H54 (cell line): ENCODE data around the gene PIK3R1.
A peak's percentile ranks its signal among the peaks of the same experiment; 100 is the strongest.

Source experiments
- DNase-seq: peaks from one replicate; pipeline ENCODE4 v3.0.0; 2011; ENCODE audit warnings: low spot score, mixed read lengths; ENCODE audit not compliant: insufficient read length
- FAIRE-seq: peaks from 3 replicates; lab custom pipeline; 2011; peaks lifted over from hg19 to GRCh38; lab: Jason Lieb, UNC
- POLR2A ChIP-seq: IDR thresholded peaks from 2 replicates; pipeline ENCODE4 v1.6.1; 2011; ENCODE audit warnings: low read depth, mild to moderate bottlenecking, low read length

Gene PIK3R1

DNA sequence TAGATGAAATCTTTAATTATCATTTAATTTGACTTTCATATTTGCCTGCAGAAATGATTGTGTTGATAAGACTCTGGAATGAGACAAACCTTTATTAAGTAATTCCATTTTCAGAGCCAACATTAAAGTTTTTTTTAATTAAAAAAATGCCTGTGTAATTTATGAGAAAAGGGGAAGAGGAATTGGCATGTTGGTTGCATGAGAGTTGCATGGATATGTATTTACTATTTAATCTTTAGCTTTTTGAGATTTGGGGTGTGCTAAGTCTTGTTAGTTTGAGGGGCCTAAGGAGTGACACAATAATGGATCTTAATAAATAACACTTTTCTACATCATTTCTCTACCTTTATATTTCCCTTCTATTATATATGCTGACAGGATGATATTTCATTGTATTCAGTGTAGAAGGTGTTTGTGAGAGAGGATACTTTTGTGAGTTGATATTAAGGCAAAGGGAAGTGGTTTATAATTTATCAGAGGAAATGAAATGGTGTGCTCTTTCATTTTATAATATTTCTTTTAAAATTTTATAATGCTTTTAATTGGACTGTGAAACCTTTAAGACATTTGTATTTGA, 54.9 kb downstream of the PIK3R1 start:
- FAIRE-seq (no peak), DNase-seq (no peak)
- TF ChIP-seq POLR2A = no peak

DNA sequence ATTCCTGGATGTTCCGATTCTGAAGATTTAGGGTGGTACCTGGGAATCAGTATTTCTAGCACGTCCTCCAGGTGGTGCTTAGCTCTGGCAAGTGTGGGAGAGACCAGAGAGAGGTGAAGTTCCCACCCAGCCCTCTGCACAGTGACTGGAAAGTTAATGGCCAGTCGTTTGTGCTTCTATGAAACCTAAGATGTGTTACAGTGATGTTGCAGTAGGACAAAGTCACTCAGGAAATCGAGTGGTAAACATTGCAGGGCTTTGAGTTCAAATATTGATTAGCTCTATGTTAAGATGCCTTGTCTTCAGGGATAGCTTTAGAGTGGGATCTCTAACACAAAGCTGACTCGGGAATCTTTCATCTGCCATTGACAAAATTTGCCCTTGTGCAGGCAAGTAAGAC, 55.6 kb downstream of the PIK3R1 start:
- no peak for TF ChIP-seq POLR2A
- FAIRE-seq (no peak), DNase-seq (no peak)

DNA sequence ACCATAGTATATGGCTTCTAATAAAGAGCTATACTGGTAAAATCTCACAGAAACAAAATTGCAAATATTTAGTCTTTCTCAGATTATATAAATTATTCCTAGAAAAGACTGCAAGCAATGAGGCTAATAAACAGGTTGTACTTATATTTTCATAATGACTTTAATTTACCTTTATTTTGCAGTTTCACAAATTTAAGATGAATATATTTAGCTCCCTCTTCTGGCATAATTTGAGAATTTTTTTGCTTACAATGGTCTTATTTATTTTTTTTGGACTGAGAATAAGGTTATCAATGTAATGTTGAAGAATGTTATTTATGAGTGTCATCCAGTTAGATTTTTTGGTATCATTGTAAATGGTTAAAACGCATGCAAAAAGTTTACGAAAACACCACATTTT, 56.7 kb downstream of the PIK3R1 start:
- FAIRE-seq (no peak), DNase-seq (no peak)
- TF ChIP-seq POLR2A = no peak

DNA sequence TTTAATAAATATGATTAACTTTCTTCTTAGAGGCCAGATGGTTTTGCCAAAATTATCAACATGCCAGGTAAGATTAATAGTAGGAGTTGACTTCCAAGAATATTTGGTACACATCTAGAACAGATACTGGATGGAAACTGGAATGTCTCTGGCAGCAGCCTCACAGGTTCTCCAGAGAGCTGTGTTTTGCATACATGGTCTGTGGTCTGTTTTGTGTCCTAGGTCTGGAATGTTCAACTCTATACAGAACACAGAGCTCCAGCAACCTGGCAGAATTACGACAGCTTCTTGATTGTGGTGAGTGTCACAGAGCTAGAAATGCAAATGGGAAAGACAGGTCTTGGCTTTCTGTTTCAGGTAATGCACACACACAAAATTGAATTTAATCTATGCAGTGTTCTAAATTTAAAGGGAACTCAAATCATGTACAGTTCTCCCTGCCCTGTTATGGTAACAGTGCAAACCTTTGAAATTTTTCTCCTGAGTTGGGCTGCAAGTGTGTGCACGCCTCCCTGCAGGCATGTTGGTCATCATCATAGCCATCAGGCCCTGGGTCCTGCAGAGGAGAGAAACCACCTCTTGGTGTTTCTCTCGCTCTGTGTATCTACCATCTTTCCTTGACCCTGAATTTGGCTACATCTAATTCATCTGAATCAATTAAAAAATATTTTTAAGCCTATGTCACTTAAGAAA, 58.3 kb downstream of the PIK3R1 start:
- no peak for DNase-seq
- no peak for TF ChIP-seq POLR2A
- FAIRE-seq = no peak

DNA sequence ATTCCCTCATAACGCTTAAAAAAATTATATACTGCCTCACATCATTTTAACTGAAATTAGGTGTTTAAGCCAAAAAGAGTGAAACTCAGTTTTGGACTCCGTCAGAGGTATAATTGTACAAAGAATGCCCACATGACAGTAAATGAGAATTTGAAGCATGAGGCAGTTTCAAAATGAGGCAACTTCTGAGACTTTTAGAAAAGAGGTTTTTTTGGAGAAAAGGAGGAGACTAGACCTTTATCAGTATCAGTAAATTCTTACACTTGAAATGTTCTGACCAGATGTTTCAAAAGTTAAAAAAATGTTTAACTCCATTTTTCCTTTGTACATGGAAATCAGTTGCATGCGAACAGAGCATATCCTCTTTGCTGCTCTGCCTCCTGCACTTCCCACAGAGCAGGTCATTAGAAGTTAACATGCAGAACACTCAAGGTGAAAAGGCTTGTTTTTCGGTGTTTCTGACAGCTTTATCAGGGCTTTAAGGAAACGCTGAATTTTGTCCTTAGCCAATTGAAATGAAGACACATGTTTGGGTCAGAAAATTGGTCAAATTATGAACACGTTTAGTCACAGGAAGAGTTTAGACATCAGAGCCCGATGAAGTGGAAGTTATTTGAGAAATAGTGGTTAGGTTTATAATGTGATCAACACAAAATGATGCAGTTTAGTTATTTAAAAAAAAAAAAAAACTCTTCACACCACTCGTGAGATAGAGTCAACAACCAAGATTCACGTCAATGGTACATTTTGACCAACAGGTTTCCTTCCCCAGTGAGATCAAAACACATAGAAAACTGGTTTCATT, 59.5 kb downstream of the PIK3R1 start:
- TF ChIP-seq POLR2A = no peak
- FAIRE-seq (no peak), DNase-seq (no peak)

DNA sequence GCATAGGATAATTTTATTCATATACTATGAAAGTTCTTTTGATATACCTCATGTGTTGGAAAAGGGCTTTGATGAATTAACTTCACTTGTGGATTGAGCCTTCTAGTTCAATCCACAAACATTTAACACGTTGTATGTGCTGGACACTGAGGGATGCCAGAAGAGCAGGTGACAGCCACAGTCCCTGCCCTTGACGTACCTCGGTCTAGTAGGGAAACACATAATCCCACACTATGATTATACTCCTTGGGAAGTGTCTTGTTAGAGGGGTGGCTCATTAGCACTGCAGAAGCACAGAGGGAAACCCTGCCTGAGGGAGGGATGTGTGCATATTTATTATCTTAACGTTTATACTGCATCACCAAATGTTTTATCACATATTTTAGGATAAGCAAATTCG, 61.2 kb downstream of the PIK3R1 start:
- no peak for TF ChIP-seq POLR2A

DNA sequence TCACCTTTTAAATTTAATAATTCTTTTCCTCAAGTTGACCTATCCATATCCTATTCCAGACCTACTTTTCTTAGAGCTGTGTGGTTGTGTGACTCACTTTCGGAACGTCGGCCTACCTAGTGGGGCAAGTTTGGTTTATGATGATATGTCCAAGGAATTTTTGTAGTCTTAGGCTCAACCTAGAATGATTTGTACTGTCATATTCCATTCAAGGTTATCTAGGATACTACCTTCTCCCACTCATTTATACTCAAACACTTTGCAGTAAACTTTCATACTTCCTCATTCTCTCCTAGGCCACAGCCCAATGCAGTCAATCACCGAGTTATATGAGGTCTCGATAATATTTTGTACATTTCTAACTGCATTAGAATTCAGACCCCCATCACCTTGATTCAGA, 61.9 kb downstream of the PIK3R1 start:
- peak; percentile 79 for FAIRE-seq
- peak; percentile 50 for DNase-seq
- TF ChIP-seq POLR2A = no peak

More for the DNA sequence above, 61.2 kb downstream of the PIK3R1 start:
- no peak for FAIRE-seq
- DNase-seq = no peak

DNA sequence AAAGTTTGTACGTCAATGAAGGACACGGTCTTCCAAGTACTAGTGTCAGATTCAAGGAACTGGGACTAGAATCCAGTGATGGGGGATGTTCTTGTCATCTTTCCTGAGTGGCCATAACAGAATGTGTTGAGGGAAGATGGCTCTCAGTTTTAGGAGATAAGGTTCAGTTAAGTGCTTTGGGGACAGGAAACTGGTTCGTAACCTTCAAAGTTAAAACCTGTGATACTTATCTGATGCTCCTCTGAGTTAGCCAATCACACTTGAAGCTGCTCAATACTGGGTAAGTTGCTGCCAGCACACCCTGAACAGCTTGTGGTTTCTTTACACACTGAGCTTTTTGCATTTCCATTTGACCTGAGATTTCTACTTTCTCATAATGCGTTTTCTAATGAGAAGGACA, 64.4 kb downstream of the PIK3R1 start:
- DNase-seq = no peak
- no peak for TF ChIP-seq POLR2A
- FAIRE-seq = no peak

DNA sequence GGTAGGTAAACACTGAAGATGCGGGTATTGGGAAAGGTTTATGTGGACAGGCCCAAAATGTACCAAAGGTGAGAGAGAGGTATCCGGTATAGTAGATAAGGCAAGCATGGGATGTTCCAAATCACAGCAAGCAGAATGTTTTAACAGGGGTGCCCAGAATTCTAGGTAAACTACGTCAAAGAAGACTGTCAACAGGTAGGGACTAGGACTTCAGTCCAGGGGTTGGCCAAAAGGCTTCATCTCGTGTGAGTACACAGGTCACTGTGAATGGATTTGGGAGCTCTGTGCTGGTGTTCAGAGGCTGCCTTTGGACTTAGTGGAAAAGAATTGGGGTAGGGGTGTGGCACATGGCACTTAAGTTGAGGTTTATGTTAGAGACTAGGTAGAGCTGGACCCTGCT, 66.4 kb downstream of the PIK3R1 start:
- FAIRE-seq = no peak
- TF ChIP-seq POLR2A = no peak
- no peak for DNase-seq

DNA sequence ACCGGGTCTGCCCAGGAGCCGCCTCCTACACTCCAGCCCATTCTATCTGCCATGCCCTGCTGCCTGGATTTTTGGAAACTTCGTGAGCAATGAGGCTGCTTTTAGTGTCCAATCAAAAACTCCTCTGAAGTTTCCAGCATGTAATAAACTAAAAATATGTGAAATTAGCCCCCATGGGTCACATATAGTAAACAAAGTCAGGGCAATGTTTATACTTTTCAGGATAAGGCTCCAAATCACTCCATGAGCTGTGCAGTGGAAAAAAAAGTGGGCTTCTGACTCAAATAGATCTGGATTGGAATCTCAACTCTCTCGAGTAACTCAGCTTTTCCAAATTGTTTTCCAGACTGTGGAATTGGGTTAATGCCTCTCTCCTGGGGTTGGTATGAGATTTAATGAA, 68.2 kb downstream of the PIK3R1 start:
- FAIRE-seq = no peak

DNA sequence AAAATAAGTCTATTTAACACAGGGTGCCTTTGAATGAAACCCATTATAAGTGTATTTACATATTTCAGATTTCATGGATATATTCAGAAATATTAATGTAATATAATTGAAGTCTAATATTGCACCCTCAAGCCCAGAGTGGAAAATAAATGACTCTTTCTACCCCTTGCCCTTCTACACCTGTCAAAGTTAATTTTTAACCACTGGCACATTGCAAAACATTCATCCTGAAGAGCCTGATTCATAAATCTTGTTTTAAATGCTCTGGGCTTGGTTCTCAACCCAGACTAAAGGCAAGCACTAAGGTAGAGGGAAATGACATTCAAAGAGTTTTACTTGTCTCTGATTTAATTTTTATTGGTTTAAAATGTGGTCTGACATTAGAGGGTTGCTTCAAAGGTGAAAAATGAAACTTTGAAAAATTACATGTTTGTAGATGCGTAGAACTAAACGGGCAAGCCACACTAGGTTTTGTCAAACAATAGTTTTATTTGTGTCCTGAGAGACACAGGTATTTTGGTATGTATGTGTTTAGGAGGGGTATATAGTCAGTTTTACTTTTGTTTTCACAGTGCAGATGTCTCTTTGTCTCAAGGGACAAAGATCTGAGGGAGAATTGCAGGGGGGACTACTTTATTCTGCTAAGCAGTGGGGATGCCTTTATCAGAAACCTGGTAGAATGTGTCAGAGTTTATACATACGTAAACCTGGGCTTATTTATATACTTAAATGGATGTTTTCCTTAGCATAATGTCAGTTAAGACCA, 69.7 kb downstream of the PIK3R1 start:
- no peak for FAIRE-seq
- no peak for TF ChIP-seq POLR2A

More for the DNA sequence above, 68.2 kb downstream of the PIK3R1 start:
- TF ChIP-seq POLR2A = no peak
- DNase-seq = no peak

DNA sequence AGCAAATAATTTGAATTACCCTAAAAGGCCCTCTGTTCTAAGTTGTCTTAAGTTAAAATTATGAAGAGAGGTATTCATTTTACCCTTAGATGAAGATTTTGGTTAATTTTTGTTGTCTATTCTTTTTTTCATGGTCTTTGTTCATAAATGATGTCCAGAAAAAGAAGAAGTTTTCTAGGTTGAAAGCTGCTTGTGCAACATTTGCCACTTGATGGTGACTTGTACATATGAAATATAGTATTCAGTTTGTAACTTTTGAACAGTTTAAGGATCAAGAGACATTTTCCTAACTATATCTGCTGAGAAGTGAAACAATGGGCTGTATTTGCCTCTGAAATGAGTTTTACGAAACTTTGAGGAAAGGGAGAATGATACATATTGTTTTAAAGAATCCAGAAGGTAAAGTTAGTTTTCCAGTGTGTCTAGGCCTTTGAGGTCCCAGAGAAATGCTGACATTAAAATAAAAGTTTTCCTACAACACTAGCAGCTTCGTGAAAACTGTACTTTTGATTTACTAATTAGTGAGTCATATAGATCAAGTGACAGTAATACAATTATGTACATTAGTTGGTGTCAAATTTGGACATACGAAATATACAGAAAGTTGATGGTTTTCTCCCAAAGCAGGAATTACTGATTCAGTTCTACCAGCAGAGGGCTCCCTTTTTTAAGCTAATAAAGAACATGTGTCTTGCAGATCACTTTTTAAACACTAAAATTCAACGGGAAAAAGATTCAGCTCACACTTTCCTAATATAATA, 70.5 kb downstream of the PIK3R1 start:
- DNase-seq (no peak), FAIRE-seq (peak; percentile 50)
- no peak for TF ChIP-seq POLR2A

More for the DNA sequence above, 69.7 kb downstream of the PIK3R1 start:
- DNase-seq = no peak

DNA sequence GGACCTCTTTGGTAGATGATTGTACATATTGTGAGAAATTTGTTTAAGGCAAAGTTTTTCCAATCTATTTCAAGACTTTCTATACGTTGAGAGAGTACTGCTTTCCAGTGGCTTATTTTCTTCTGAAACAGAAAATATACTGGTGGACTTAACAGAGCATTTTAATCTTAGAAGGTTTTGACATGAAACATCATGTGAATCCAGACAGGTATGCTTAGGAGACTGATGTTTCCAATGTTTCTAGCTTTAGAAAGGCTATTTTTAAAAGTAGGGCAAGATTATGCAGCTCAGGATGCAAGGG, 71.0 kb downstream of the PIK3R1 start:
- no peak for DNase-seq
- no peak for FAIRE-seq
- TF ChIP-seq POLR2A = no peak
